ENCODE data around the gene PLPPR2. TPM values are rescaled to one million over a fixed set of nuclear protein-coding genes. Genes with fewer than 3 reads are reported as not detected.

The PLPPR2 gene
- total and polyA plus RNA-seq, 2 of the 4 experiments (the other 2 are of a cell fraction) = 3.9 to 45.2 TPM

DNA sequence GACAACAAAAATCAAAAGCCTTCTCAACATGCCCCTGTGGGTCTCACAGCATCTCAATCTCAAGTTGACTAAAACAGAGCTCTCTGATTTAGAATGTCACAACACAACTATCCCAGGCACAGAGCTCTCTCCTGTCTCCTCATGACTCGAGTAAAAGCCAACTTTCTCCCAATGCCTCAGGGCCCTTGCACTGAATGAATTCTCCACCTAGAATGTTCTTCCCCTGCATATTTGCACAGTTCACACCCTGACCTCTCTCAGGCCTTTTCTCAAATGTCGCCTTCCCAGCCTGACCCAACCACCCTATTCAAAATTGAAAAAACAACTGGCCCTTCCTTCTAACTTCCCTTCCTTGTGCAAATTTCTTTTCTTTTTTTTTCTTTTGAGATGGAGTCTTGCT, 15.5 kb downstream of the PLPPR2 start:
- Histone ChIP-seq H3K27me3 (ENCODE audit: control insufficient read depth, insufficient read depth, low read length) (no peaks in the 10 kb centered on the region), H2AK5ac (ENCODE audit: low read depth, low read length) (no peak overlapping the region), H4K5ac (ENCODE audit: low read depth, low read length) (no peak overlapping the region), H3K9ac (ENCODE audit: low read depth, low read length) (no peak overlapping the region), H3K4me2 (ENCODE audit: low read depth, low read length) (no peak overlapping the region), H2BK120ac (ENCODE audit: low read depth, low read length) (no peak overlapping the region), H2AFZ (replicated peaks; ENCODE audit: low read length, poor library complexity) (no peak overlapping the region), H3K79me1 (ENCODE audit: low read depth in 1 of 2, low read length in 2 of 2) (peaks cover 0 to 14% of the 10 kb centered on the region in 2 experiments; a peak in 2 of 4 replicates), H3K27ac (ENCODE audit: insufficient read depth, low read length) (no peak overlapping the region), H3K4ac (ENCODE audit: low read depth, low read length) (no peak overlapping the region), H3K4me3 (ENCODE audit: insufficient read depth, low read depth, low read length) (no peak overlapping the region), H3K18ac (ENCODE audit: low read depth, low read length) (no peak overlapping the region), H4K8ac (ENCODE audit: low read depth in 2 of 2, low read length in 2 of 2) (no peak overlapping the region), H2BK20ac (ENCODE audit: low read depth, low read length) (no peak overlapping the region), H3K56ac (ENCODE audit: extremely low read depth, insufficient read depth, low read length) (no peak overlapping the region), H3K36me3 (ENCODE audit: control insufficient read depth, insufficient read depth, low read length) (peaks cover 5% of the 10 kb centered on the region), H2AK9ac (replicated peaks; ENCODE audit: low read depth, low read length, poor library complexity) (no peak overlapping the region), H4K91ac (ENCODE audit: insufficient read depth, low read depth, low read length) (no peak overlapping the region), H3K4me1 (ENCODE audit: control insufficient read depth, insufficient read depth, low read length) (peaks cover 5% of the 10 kb centered on the region), H4K20me1 (ENCODE audit: insufficient read depth, low read length) (peaks cover 2% of the 10 kb centered on the region; the same call in 1 of the 2 replicates), H2BK15ac (ENCODE audit: low read depth, low read length) (no peak overlapping the region), H3K9me1 (ENCODE audit: insufficient read depth, low read length) (peaks cover 14% of the 10 kb centered on the region), H3K14ac (replicated peaks; ENCODE audit: low read depth, low read length) (no peak overlapping the region), H3K9me3 (ENCODE audit: control insufficient read depth, insufficient read depth, low read length) (no peaks in the 10 kb centered on the region), H3K23ac (ENCODE audit: low read depth, low read length) (no peak overlapping the region), H2BK5ac (ENCODE audit: low read depth, low read length, poor library complexity, severe bottlenecking) (no peak overlapping the region)
- CTCF ChIA-PET = no interaction called here
- no peak for TF ChIP-seq MAZ (IDR thresholded peaks at IDR 0.05; ENCODE audit: borderline replicate concordance, low read depth, low read length)
- no peak for TF ChIP-seq RFX5 (IDR thresholded peaks at IDR 0.05; ENCODE audit: low read depth, low read length)
- TF ChIP-seq CHD1 (IDR thresholded peaks at IDR 0.05; ENCODE audit: low read depth, low read length) = no peak
- no peak for TF ChIP-seq FOS (IDR thresholded peaks at IDR 0.05; ENCODE audit: low read depth, low read length)
- no peak for TF ChIP-seq RAD21 (IDR thresholded peaks at IDR 0.05; ENCODE audit: low read length)
- TF ChIP-seq RCOR1 (IDR thresholded peaks at IDR 0.05; ENCODE audit: insufficient replicate concordance, low read length) = no peak
- TF ChIP-seq, protein P1, sequence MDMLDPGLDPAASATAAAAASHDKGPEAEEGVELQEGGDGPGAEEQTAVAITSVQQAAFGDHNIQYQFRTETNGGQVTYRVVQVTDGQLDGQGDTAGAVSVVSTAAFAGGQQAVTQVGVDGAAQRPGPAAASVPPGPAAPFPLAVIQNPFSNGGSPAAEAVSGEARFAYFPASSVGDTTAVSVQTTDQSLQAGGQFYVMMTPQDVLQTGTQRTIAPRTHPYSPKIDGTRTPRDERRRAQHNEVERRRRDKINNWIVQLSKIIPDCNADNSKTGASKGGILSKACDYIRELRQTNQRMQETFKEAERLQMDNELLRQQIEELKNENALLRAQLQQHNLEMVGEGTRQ (IDR thresholded peaks at IDR 0.05; ENCODE audit: low read depth, low read length) = no peak
- no peak for TF ChIP-seq NFE2L2 (IDR thresholded peaks at IDR 0.05; ENCODE audit: low read depth, low read length)
- TF ChIP-seq, protein P2, sequence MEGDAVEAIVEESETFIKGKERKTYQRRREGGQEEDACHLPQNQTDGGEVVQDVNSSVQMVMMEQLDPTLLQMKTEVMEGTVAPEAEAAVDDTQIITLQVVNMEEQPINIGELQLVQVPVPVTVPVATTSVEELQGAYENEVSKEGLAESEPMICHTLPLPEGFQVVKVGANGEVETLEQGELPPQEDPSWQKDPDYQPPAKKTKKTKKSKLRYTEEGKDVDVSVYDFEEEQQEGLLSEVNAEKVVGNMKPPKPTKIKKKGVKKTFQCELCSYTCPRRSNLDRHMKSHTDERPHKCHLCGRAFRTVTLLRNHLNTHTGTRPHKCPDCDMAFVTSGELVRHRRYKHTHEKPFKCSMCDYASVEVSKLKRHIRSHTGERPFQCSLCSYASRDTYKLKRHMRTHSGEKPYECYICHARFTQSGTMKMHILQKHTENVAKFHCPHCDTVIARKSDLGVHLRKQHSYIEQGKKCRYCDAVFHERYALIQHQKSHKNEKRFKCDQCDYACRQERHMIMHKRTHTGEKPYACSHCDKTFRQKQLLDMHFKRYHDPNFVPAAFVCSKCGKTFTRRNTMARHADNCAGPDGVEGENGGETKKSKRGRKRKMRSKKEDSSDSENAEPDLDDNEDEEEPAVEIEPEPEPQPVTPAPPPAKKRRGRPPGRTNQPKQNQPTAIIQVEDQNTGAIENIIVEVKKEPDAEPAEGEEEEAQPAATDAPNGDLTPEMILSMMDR (conservative IDR thresholded peaks at IDR 0.05; ENCODE audit: low read depth, low read length) = no peak
- no peak for TF ChIP-seq ELK1 (IDR thresholded peaks at IDR 0.05; ENCODE audit: borderline replicate concordance, low read depth, low read length)
- TF ChIP-seq POLR2A (IDR thresholded peaks at IDR 0.05; ENCODE audit: low read depth, low read length) = no peak
- no peak for TF ChIP-seq SMC3 (IDR thresholded peaks at IDR 0.05; ENCODE audit: low read depth, low read length)
- TF ChIP-seq MAFK (IDR thresholded peaks at IDR 0.05; ENCODE audit: low read depth, low read length) = no peak
- no peak for TF ChIP-seq MXI1 (IDR thresholded peaks at IDR 0.05; ENCODE audit: borderline replicate concordance, low read depth, low read length)
- TF ChIP-seq CEBPB (IDR thresholded peaks at IDR 0.05; ENCODE audit: low read depth, low read length) = no peak
- TF ChIP-seq BHLHE40 (IDR thresholded peaks at IDR 0.05; ENCODE audit: low read depth, low read length) = no peak
- ATAC-seq (ENCODE audit: low read depth) (no peak), DNase-seq (no peak)
- POLR2A ChIA-PET (ENCODE audit: unreplicated experiment) = interaction anchor here (0.5 kb wide), 1 partner anchor 82 kb away, joined by 12 read pairs; no protein-coding TSS in a partner anchor
- 82% methylated on average over 2 of the region's 2 CpGs; no CpG with 5 or more reads in 1 of the 2 experiments for WGBS, 2 experiments (ENCODE audit: extremely low coverage in 2 of 2, insufficient read length in 1 of 2)
- in situ Hi-C loops (cut with MboI; ENCODE audit: low sequenced_read_pairs) = no loop called here
- intact Hi-C loops (cut with micrococcal nuclease) = no loop called here
- BruUV-seq (replicated peaks) = no TSS peak
- dilution Hi-C loops (cut with HindIII; ENCODE audit: low sequenced_read_pairs, unreplicated experiment) = no loop called here
